Hematopoietic multipotent progenitor cell treated with erythropoietin and hydrocortisone succinate and interleukin-3 and kit ligand, for 15 days (in vitro differentiated cells): ENCODE data around the gene FAM47E.
"Not testable (repeated sequence)": the region's sequence is repeated elsewhere in the genome, so short reads cannot be mapped to it uniquely, and the experiment has no call there.

Experiments
- DNase-seq: peaks from one replicate; pipeline ENCODE4 v3.0.0-alpha.2; 2015; ENCODE audit warnings: low spot score

The FAM47E gene

GRCh38 chr4:76226418-76226817, 25.1 kb upstream of the FAM47E start:
- no peak for DNase-seq

- DNase-seq, result no peak
Observed at GRCh38 chr4:76232681-76233080, 18.8 kb upstream of the FAM47E start.

GRCh38 chr4:76233083-76233482, 18.4 kb upstream of the FAM47E start:
- DNase-seq, result peak; percentile 53

- peak; percentile 78 for DNase-seq
Observed at GRCh38 chr4:76233529-76233928, 18.0 kb upstream of the FAM47E start.

GRCh38 chr4:76233967-76234678, 17.4 kb upstream of the FAM47E start:
- no peak for DNase-seq

GRCh38 chr4:76234679-76235044, 16.9 kb upstream of the FAM47E start:
- DNase-seq, result no peak

- no peak for DNase-seq
Observed at GRCh38 chr4:76235407-76235806, 16.1 kb upstream of the FAM47E start.

GRCh38 chr4:76235915-76236314, 15.6 kb upstream of the FAM47E start:
- DNase-seq, result no peak

GRCh38 chr4:76238236-76238635, 13.3 kb upstream of the FAM47E start:
- no peak for DNase-seq

GRCh38 chr4:76238701-76239100, 12.8 kb upstream of the FAM47E start:
- DNase-seq, result no peak

GRCh38 chr4:76240236-76240635, 11.3 kb upstream of the FAM47E start:
- no peak for DNase-seq

GRCh38 chr4:76243877-76244276, 7.6 kb upstream of the FAM47E start:
- DNase-seq, result not testable (repeated sequence)

- DNase-seq, result no peak
Observed at GRCh38 chr4:76246025-76246424, 5.5 kb upstream of the FAM47E start.

- DNase-seq, result no peak
Observed at GRCh38 chr4:76246852-76247251, 4.7 kb upstream of the FAM47E start.

- no peak for DNase-seq
Observed at GRCh38 chr4:76250962-76251361, 559 bp upstream of the FAM47E start.

GRCh38 chr4:76252271-76252653, 741 bp downstream of the FAM47E start:
- DNase-seq, result no peak

GRCh38 chr4:76253511-76253910, 2.0 kb downstream of the FAM47E start:
- no peak for DNase-seq

GRCh38 chr4:76256032-76256431, 4.5 kb downstream of the FAM47E start:
- DNase-seq, result no peak

- no peak for DNase-seq
Observed at GRCh38 chr4:76256968-76257367, 5.4 kb downstream of the FAM47E start.

GRCh38 chr4:76257824-76258223, 6.3 kb downstream of the FAM47E start:
- no peak for DNase-seq

GRCh38 chr4:76260571-76260970, 9.1 kb downstream of the FAM47E start:
- DNase-seq, result no peak

GRCh38 chr4:76265631-76266218, 14.2 kb downstream of the FAM47E start:
- DNase-seq, result no peak

GRCh38 chr4:76266627-76267026, 15.1 kb downstream of the FAM47E start:
- no peak for DNase-seq

GRCh38 chr4:76267811-76268210, 16.3 kb downstream of the FAM47E start:
- DNase-seq, result no peak
